ENCODE data around the gene ANGPTL4.

GRCh38 chr19:8337728-8338127 is 26.2 kb upstream of the ANGPTL4 start:
- TF ChIP-seq ZNF639 (CRISPR knock-in tag; conservative IDR thresholded peaks at IDR 0.05) (no peak), YY1 (IDR thresholded peaks at IDR 0.05; ENCODE audit: insufficient read depth, insufficient replicate concordance, low read depth, low read length) (no peak), KLF9 (CRISPR knock-in tag; IDR thresholded peaks at IDR 0.05; ENCODE audit: low read depth) (no peak), TCF7L2 (IDR thresholded peaks at IDR 0.05; ENCODE audit: low read depth, low read length) (no peak), PHF21A (CRISPR knock-in tag; IDR thresholded peaks at IDR 0.05) (no peak), ZBTB8A (CRISPR knock-in tag; IDR thresholded peaks at IDR 0.05; ENCODE audit: borderline replicate concordance, low read depth) (no peak), ZNF550 (CRISPR knock-in tag; IDR thresholded peaks at IDR 0.05; ENCODE audit: borderline replicate concordance) (no peak), ZNF839 (CRISPR knock-in tag; IDR thresholded peaks at IDR 0.05; ENCODE audit: borderline replicate concordance) (no peak), LBX2 (CRISPR knock-in tag; IDR thresholded peaks at IDR 0.05; ENCODE audit: borderline replicate concordance) (no peak), BCL6 (CRISPR knock-in tag; IDR thresholded peaks at IDR 0.05) (no peak)
